ENCODE results near the gene VWDE.
"Not testable (repeated sequence)": the region's sequence is repeated elsewhere in the genome, so short reads cannot be mapped to it uniquely, and the experiment has no call there.

VWDE gene

DNA sequence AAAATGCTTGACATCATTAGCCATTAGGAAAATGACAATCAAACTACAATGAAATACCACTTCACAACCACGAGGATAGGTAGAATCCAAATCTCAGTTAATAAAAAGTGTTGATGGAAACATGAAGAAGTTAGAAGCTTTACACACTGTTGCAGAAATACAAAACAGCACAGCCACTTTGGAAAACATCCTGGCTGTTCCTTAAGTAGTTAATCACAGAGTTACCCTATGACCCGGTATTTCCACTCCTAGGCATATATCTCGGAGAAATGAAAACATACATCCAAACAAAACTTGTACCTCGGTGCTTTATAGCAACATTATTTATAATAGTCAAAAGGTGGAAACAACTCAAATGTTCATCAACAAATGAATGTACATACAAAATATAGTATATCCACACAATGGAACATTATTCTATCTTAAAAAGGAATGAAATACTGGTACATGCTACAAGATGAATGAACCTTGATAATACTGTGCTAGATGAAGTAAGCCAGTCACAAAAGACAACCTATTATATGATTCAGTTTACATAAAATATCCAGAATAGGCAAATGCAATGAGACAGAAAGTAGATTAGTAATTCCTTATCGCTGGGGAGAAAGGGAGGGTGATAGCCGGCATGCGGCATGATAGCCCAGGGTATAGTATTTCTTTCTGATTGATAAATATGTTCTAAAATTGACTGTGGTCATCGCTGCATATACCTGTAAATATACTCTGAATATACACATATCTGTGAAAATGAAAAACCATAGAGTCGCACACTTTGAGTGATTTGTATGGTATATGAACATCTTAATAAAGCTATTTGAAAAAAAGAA lies 1.9 kb downstream of the VWDE start:
- no peak for DNase-seq

DNA sequence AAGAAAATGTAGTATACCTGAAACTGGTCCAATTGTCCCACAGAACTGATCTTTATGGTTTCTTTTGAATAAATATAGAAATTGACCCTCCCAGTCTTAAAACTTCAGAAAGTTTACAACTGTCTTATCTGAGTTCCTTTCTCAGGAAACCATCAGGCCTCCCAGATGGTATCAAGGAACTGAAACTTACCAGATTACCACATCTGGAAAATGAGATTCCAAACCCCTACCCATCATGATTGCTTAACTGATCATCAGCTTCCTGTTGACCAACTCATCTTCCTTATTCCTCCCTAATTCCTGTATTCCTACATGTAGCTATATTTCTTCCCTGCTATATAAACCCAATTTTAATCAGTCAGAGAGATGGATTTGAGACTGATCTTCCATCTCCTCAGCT lies 5.5 kb downstream of the VWDE start:
- no peak for DNase-seq

DNA sequence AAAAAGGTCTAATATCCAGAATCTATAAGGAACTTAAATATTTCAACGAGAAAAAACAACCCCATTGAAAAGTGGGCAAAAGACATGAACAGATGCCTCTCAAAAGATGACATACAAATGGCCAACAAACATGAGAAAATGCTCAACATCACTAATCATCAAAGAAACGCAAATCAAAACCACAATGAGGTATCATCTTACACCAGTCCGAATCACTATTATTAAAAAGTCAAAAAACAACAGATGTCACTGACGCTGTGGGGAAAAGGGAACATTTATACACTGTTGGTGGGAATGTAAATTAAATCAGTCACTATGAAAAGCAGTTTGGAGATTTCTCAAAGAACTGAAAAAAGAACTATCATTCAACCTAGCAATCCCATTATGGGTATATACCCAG lies 6.0 kb downstream of the VWDE start:
- DNase-seq = no peak

DNA sequence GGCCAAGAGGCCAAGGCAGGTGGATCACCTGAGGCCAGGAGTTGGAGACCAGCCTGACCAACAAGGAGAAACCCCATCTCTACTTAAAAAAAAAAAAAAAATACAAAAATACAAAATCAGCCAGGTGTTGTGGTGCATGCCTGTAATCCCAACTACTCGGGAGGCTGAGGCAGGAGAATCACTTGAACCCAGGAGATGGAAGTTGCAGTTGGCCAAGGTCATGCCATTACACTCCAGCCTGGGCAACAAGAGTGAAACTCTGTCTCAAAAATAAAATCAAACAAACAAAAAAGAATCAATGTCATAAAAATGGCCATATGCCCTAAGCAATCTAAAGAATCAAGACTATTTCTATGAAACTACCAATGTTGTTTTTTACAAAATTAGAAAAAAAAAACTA lies 7.0 kb downstream of the VWDE start:
- DNase-seq = not testable (repeated sequence)

DNA sequence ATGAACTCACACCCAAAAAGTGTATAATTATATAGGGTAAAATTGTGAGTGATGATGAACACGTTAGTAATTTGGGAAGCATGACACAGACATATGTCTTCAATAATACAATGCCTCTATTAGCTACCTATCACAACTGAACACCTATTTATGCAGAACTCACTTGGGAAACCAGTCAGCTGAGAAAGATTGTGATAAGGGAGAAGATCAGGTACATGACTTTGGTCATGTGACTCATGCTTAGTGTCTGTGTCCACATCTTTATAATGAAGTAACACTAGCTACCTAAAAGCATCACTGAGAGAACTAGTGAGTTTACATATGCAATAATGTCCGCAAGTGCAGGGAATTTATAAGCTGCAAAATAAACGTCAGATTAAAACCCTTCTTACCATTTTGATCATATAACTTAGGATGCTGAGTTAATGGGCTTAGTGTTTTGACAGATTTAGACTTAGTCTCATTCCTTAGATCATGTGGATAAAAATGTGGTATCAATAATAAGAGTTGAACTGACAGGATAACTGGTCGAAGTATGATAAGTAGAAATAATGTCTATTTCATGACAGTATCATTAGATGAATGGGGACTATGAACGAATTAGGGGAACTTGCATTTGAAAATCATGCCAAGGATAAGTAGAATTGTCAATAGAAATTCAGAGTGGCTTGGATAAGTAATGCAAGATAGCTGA lies 11.6 kb downstream of the VWDE start:
- no peak for DNase-seq

DNA sequence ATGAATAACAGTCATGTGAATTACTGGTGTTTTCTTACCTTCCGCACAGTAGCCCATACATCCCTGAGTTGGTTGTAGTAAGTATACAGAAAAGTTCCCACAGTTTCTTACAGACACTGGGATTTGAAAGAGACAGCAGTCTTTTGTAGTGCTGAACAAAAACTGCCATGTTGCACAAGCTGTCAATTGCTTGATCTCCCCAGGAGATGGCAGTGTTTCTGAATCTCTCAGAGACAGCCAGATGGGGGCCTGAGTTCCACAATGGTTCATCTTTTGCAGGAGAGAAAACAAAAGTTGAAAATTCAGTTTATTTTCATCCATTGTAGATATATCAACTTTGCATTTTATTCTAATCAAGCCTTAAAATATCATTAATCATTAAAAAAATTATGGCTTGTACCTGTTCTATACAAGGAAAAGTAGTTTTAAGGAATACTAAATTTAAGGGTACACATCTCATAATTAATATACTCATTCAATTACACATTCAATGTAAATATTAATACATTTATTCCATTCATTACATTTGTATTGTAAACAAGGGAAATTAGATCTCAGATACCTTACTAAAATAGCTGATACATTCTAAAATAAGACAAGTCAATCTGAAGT lies 14.5 kb downstream of the VWDE start:
- DNase-seq = peak; percentile 76

DNA sequence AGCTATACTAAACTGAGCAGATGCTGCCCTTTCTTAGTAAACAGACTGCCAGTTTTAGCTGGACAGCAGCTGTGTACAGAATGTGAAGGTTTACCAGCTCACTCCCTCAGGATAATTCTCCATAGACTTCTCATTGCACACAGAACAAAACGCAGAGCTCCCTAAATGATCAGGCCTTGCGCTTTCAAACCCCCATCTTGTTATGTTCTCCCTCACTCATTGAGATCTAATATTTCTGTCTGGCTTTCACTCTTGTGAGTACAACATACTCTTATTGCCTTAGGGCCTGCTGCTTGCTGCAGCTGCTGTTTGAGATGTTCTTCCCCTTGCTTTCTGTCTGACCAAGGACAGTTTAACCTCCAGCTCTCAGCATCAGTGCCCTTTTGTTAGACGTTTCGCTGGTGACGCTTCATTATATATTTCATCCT lies 17.3 kb downstream of the VWDE start:
- no peak for DNase-seq

DNA sequence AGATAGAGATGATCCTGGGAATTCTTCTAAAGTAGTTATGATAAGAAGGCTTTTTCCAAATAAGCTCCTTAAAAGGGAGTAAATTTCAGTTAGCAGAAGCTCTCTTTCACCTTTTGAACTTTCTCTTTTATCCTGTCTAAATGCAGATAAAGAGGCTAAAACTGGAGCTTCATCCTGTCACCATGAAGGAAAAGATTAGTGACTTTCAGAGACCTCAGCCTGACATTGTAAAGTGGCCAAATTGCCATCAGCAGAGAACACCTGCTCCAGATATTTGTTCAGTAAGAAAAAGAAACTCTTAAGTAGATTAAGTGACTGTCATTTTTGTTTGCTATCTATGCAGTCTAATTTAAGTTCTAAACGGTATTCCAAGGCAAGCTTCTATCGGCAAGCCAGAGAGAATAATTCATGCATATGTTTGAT lies 18.3 kb downstream of the VWDE start:
- DNase-seq = peak; percentile 36

DNA sequence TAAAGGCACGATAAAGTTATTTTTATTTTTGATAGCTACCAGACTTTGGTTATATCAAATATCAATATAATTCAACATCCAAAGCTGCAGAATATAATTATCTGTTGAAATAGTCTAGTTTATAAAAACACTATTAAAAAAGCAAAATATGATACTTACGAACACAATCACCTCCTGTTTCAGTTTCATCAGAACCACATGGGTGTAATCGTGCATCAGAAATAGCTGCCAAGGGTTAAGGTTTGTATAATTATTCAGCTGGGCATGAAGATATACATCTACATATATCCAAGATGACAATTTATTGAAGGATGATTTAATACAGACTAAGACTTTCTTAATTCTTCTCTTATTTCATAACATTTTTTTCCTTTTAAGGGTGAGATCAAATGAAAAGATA lies 20.3 kb downstream of the VWDE start:
- no peak for DNase-seq

DNA sequence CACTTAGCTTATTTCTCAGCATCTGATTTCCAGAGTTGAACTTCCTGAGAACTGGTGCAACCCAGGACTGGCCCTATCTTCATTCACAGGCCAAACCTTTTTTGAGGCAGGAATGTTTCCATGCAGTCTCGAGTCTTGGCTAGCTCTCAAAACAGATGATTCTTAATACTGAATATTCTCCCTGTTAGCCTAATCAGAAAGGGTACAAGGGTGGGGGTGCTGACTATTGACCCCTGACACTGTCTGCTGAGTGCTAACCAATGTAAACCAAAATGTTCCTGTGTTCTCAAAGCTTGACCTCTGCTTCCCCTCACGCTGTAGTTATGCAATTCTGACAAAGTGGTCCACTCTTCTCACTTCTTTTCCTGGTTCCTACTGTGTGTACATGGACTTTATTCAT lies 25.3 kb downstream of the VWDE start:
- no peak for DNase-seq

DNA sequence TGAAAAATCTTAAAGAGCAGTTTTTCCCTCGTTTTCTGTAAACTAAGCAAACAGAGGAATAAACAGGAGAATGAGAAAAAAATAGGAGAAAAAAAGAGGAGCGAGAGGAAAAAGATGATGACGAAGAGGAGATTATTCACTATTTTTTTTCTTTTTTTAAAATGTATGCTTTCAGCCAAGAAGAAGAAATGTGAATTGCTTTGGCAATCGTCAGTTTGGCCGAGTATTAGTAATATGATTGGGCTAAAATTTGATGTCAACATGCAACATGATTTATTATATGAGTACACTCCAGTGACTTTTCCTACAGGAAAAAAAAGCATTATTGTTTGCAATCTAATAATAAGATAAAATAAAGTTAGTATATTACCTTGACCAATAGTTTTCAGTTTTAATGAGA lies 26.3 kb downstream of the VWDE start:
- no peak for DNase-seq

DNA sequence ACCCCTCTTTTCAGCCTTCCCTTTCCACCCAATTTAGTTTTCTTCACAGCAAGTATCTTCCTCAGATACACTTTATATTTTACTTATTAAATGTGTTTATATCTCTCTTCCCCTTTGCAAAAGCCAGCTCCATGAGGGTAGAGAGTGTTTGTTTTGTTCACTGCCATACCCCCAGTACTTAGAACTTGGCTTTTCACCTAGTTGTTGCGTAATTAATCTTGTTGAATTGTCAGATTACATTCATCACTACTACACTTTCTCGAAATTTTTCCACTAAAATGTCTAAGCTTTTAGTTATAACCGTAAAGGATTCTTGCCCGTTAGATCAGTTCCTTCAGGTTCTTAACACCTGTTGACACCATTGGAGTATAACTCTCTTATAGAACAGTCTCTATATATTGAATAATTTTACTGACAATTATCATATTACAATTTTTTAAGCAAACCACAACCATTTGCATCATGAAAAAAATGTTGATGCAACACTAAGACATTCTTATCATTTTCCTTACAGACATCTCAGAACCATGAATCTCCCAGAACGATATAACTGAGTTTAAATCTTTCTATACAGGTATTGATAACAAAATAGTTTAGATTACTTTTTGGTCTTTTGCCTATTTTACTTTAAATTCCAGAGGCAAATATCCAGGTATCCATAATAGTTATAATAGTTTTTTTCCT lies 29.9 kb downstream of the VWDE start:
- DNase-seq = no peak

DNA sequence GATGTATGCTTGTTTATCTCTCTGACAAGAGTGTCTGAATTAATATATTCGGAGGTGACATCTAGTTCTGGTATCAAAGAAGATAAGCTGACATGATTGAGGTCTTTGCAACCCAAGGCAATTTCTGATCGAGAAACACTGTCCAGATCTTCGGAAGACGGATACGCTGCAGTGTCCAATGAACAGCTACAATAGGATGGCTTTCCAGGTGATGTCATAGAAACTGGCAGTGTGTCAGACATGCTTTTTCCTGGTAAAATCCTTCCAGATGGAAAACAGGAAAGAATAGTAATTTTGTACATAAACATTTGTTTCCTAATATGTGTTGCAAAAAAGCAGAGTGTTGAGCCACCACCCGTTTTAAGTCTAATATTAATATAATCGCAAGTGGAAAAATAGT lies 33.4 kb downstream of the VWDE start:
- no peak for DNase-seq

DNA sequence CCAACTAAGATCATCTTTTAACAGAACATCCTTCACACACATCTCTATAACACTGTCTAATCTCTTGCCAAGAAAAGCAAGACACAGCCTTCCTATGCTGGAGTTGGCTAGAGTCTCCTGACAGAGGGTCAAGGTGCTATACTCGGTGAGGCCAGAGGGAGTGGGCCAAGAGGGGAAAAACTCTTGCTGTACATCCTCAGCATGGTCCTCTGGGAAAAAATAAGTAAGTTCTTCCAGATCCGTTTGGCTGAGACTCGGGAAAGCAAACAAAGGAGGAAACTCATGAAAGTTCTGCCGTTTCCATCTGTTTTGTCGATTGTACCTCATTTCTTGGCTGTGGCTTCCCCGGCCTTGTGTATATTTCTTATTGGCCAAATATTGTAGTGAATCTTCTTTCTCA lies 33.9 kb downstream of the VWDE start:
- no peak for DNase-seq

DNA sequence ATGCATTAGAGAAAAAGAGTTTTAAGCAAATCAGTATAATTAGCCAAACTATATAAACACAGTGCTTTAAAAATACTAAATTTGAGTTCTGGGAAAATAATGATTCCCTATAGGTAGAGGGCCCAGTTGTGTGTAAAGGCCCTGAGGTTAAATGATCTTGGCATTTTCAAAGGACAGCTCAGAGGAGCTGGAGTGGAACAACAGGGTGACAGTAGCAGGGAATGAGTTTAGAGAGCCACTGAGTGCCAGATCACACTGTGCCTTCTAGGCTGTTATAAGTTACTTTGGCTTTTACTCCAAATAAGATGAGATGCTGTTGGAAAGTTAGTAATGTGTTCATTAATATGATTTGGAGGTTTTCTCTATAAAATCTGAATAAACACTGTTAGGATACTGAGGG lies 34.6 kb downstream of the VWDE start:
- no peak for DNase-seq

DNA sequence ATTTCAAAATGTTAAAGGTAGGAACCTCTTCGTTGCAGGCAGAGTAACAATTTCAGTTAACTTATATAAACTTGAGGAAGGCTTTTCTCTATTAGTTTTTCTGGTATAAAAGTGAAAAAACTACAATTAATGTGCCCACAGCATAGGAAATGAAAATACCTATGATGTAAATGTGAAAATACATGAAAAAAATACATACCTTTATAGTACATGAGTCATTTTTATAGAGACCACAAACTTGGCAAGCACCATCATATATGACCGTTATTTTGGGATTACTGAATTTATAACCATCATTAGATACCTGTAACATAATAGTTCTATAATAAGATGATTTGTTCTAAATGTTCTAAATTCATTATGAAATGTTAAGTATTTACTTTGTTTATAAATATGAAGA lies 42.7 kb downstream of the VWDE start:
- no peak for DNase-seq

DNA sequence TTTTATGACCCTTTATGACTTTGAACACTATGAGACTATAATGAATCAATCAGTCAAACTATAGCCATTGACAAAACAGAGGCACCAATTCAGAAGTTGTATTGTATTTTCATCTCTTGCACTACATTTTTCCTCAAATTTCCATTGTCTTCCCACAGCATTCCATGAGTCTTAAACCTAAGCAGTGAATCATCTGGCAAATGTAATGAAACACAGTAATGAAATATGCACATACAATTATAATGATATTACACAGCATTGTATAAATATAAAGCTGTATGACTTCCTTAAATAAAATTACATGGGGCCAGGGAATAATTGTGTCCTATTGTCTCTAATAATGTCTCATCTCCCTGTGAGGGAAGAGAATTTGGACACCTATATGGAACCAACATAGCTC lies 45.0 kb downstream of the VWDE start:
- no peak for DNase-seq

DNA sequence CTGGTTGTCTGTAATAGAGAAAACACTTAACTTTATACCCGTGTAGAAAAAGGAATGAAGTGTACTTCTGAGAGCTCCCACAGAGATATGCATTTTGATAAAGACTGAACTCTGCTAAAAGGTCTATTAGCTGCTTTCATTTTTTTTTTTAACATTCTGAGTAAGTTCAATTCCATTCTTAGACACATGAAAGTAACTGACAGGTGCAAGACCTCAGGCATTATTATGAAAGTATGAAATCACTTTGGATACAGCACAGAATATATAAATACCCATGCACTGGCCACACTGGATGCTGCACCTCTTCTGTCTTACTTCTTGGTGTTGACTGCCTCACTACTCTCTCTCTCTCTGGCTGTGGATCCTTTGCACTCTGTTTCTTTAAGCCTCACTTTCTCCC lies 46.2 kb downstream of the VWDE start:
- no peak for DNase-seq

DNA sequence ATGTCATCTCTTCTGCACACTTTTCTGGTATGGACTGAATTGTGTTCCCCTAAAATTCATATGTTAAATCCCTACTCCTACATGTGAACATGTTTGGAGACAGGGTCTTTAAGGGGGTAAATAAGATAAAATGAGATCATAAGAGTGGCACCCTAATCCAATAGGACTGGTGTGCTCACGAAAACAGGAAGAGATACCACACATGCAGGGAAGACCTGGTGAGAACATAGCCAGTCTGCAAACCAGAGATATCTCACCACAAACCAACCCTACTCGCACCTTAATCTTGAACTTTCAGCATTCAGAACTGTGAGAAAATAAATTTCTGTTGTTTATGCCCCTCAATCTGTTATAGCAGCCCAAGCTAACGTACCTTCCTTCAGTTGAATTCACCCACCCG lies 51.8 kb downstream of the VWDE start:
- peak; percentile 82 for DNase-seq

DNA sequence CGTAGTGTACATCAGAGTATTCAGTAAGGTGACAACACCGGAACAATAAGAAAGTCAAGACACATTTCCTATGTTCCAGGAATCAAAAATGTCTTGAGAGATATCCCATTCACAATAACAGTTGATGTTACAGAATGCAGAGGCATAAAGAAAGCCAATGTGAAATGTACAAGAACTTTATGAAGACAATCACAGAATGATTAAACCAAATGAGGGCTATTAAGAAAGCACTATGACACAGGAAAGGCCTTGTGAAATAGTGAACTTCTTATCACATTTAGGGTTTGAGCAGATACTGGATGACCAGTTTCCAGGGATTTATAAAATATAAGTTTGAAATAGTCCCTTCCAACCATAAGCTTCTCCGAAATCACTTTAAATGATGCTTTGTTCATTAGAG lies 52.7 kb downstream of the VWDE start:
- DNase-seq = no peak

DNA sequence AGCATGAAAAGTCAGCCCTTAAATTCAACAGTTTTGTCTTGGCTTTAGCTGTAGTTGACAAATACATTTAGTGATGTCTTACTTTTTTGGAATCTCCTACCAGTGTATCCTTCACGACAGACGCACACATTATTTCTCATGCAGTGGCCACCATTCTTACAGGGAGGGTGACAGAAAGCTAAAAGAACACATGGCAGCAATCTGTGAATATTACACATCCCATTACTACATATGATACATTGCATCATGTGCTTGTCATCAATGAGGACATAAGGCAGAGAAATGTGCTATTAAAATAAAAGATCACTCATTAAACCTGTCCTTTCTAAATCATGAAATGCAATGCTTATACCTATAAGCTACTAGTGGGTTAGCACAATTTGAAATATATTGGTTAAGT lies 66.6 kb downstream of the VWDE start:
- DNase-seq = no peak

DNA sequence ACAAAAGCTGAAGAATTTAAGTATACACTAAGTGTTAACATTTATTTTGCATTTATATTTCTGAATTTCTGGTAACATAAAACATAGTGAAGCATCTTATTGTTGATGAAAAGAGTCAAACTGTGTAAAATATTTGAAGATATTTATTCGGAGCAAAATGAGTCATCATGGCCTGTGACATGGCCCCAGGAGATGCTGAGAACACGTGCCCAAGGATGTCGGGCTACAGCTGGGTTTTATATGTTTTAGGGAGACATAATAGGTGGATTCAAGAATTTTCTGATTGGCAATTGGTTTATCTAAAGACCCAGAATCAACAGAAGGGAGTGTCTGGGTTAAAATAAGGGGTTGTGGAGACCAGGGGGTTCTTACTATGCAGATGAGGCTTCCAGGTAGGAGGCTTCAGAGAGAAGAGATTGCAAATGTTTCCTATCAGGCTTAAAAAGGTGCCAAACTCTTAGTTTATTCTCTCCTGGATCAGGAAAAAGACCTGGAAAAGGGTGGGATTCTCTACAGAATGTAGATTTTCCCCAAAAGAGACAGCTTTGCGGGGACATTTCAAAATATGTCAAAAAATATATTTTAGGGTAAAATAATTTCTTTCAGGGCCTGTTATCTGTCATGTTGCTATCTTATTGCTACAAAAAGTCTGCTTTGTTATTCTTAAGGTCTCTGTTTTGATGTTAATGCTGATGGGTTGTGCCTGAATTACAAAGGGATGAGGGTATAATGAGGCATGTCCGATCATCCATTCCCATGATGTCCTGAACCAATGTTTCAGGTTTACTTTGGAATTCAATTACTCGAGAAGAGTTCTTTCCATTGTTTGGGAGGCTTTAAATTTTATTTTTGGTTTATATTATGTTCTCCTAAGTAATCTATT lies 74.5 kb downstream of the VWDE start:
- DNase-seq = no peak

DNA sequence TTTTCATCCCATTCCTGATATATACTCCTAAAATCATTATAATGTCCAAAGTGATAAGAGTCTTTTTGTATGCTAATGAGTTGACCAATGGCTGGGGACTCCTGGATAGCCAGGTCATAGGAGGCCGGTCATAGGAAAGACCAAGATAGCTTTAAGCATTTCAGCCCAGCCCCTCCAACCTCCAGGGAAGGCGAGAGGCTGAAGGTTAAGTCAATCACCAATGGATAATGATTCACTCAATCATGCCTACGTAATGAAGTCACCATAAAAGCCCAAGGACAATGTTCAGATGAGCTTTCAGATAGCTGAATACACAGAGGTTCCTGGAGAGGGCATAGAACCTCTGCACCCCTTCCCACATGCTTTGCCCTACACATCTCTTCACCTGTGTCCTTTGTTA lies 75.7 kb downstream of the VWDE start:
- no peak for DNase-seq
